HUES6 (cell line): ENCODE measurements around the gene MID2.

Experiments
- H3K27ac ChIP-seq: 2 replicates; pipeline ENCODE4 v1.7.0; 2013; ENCODE audit warnings: low read depth, mild to moderate bottlenecking, low read length, inconsistent platforms
- H3K27me3 ChIP-seq: 2 replicates; pipeline ENCODE4 v1.6.1; 2013; ENCODE audit warnings: low read length; ENCODE audit not compliant: control insufficient read depth, insufficient read depth
- H3K36me3 ChIP-seq: 2 replicates; pipeline ENCODE4 v1.6.1; 2013; ENCODE audit warnings: low read length; ENCODE audit not compliant: control insufficient read depth, insufficient read depth
- H3K4me1 ChIP-seq: 2 replicates; pipeline ENCODE4 v1.6.1; 2013; ENCODE audit warnings: low read length; ENCODE audit not compliant: control insufficient read depth, insufficient read depth
- H3K4me3 ChIP-seq: 2 replicates; pipeline ENCODE4 v1.5.1; 2013; ENCODE audit warnings: low read depth, low read length
- H3K9ac ChIP-seq: one replicate; pipeline ENCODE4 v1.6.1; 2013; ENCODE audit warnings: mild to moderate bottlenecking, low read length
- H3K9me3 ChIP-seq: 2 replicates; pipeline ENCODE4 v1.6.1; 2013; ENCODE audit warnings: low read depth, low read length; ENCODE audit not compliant: control insufficient read depth, insufficient read depth

Gene MID2

GRCh38 chrX:107878106-107878505, 52.4 kb downstream of the MID2 start:
- no peak overlapping the region for H3K9ac ChIP-seq
- H3K4me1 ChIP-seq: no peaks in the 10 kb centered on the region
- no peak overlapping the region for H3K27ac ChIP-seq
- no peaks in the 10 kb centered on the region for H3K36me3 ChIP-seq
- H3K9me3 ChIP-seq: 0 out of 2 replicates have a peak, but pooled peaks cover 3% of the 10 kb centered on the region
- H3K27me3 ChIP-seq: peaks cover 3% of the 10 kb centered on the region; the same call in 1 of the 2 replicates
- H3K4me3 ChIP-seq: no peak overlapping the region

GRCh38 chrX:107880054-107880610, 54.5 kb downstream of the MID2 start:
- Histone ChIP-seq H3K9me3 (0 out of 2 replicates have a peak, but pooled peaks cover 3% of the 10 kb centered on the region), H3K9ac (no peak overlapping the region), H3K4me1 (no peaks in the 10 kb centered on the region), H3K27me3 (no peaks in the 10 kb centered on the region; the same call in 1 of the 2 replicates), H3K27ac (no peak overlapping the region), H3K4me3 (no peak overlapping the region), H3K36me3 (no peaks in the 10 kb centered on the region)

GRCh38 chrX:107894038-107894437, 68.4 kb downstream of the MID2 start:
- Histone ChIP-seq H3K9me3 (peaks cover 26% of the 10 kb centered on the region), H3K36me3 (no peaks in the 10 kb centered on the region), H3K4me3 (no peak overlapping the region), H3K27me3 (0 out of 2 replicates have a peak, but pooled peaks cover 2% of the 10 kb centered on the region), H3K9ac (no peak overlapping the region), H3K4me1 (peaks cover 8% of the 10 kb centered on the region; the same call in 1 of the 2 replicates), H3K27ac (no peak overlapping the region)

GRCh38 chrX:107902721-107903120, 77.1 kb downstream of the MID2 start:
- H3K4me1 ChIP-seq: peaks cover 22% of the 10 kb centered on the region; the same call in 1 of the 2 replicates

GRCh38 chrX:107905366-107905765, 79.7 kb downstream of the MID2 start:
- H3K27me3 ChIP-seq: peaks cover 3% of the 10 kb centered on the region; the same call in 1 of the 2 replicates
- H3K4me3 ChIP-seq: no peak overlapping the region
- no peaks in the 10 kb centered on the region for H3K9me3 ChIP-seq
- no peak overlapping the region for H3K9ac ChIP-seq
- H3K27ac ChIP-seq: no peak overlapping the region
- no peaks in the 10 kb centered on the region for H3K36me3 ChIP-seq
- peaks cover 6% of the 10 kb centered on the region; the same call in 1 of the 2 replicates for H3K4me1 ChIP-seq

More at GRCh38 chrX:107902721-107903120, 77.1 kb downstream of the MID2 start:
- Histone ChIP-seq H3K27me3 (peaks cover 5% of the 10 kb centered on the region; the same call in 1 of the 2 replicates), H3K9me3 (no peaks in the 10 kb centered on the region), H3K4me3 (no peak overlapping the region), H3K27ac (no peak overlapping the region), H3K9ac (no peak overlapping the region), H3K36me3 (no peaks in the 10 kb centered on the region)

GRCh38 chrX:107924136-107924746, 98.6 kb downstream of the MID2 start:
- H3K9me3 ChIP-seq: no peaks in the 10 kb centered on the region
- H3K4me3 ChIP-seq: no peak overlapping the region
- no peak overlapping the region for H3K27ac ChIP-seq
- no peaks in the 10 kb centered on the region for H3K36me3 ChIP-seq
- no peak overlapping the region for H3K9ac ChIP-seq
- peaks cover 6% of the 10 kb centered on the region; the same call in 1 of the 2 replicates for H3K27me3 ChIP-seq
- peaks cover 6% of the 10 kb centered on the region for H3K4me1 ChIP-seq

- Histone ChIP-seq H3K4me3 (no peak overlapping the region), H3K9ac (no peak overlapping the region), H3K9me3 (no peaks in the 10 kb centered on the region), H3K4me1 (peaks cover 7% of the 10 kb centered on the region), H3K36me3 (peaks cover 8% of the 10 kb centered on the region; the same call in 1 of the 2 replicates), H3K27me3 (peaks cover 6% of the 10 kb centered on the region; the same call in 1 of the 2 replicates), H3K27ac (no peak overlapping the region)
These were observed 108.6 kb downstream of the MID2 start for GRCh38 chrX:107934262-107934661.

- no peak overlapping the region for H3K27ac ChIP-seq
- peaks cover 2% of the 10 kb centered on the region; the same call in 1 of the 2 replicates for H3K27me3 ChIP-seq
- H3K4me3 ChIP-seq: peak overlapping the region; percentile 63
- peaks cover 9% of the 10 kb centered on the region for H3K4me1 ChIP-seq
- H3K36me3 ChIP-seq: peaks cover 16% of the 10 kb centered on the region; the same call in 1 of the 2 replicates
- no peak overlapping the region for H3K9ac ChIP-seq
- H3K9me3 ChIP-seq: no peaks in the 10 kb centered on the region
These were observed 109.5 kb downstream of the MID2 start for GRCh38 chrX:107935200-107935599.

GRCh38 chrX:107935664-107936433, 110.2 kb downstream of the MID2 start:
- H3K4me1 ChIP-seq: peaks cover 9% of the 10 kb centered on the region
- H3K9me3 ChIP-seq: no peaks in the 10 kb centered on the region
- H3K9ac ChIP-seq: peak overlapping the region; percentile 20
- H3K27me3 ChIP-seq: peaks cover 2% of the 10 kb centered on the region; the same call in 1 of the 2 replicates
- peaks cover 17% of the 10 kb centered on the region; the same call in 1 of the 2 replicates for H3K36me3 ChIP-seq
- no peak overlapping the region for H3K27ac ChIP-seq
- H3K4me3 ChIP-seq: peak overlapping the region; percentile 63

- H3K4me1 ChIP-seq: peaks cover 9% of the 10 kb centered on the region
- peaks cover 2% of the 10 kb centered on the region; the same call in 1 of the 2 replicates for H3K27me3 ChIP-seq
- H3K4me3 ChIP-seq: peak overlapping the region; percentile 63
- no peak overlapping the region for H3K27ac ChIP-seq
- peaks cover 17% of the 10 kb centered on the region; the same call in 1 of the 2 replicates for H3K36me3 ChIP-seq
- no peaks in the 10 kb centered on the region for H3K9me3 ChIP-seq
- no peak overlapping the region for H3K9ac ChIP-seq
These were observed 110.7 kb downstream of the MID2 start for GRCh38 chrX:107936434-107936730.

- H3K36me3 ChIP-seq: peaks cover 21% of the 10 kb centered on the region; the same call in 1 of the 2 replicates
- H3K27ac ChIP-seq: no peak overlapping the region
- peaks cover 9% of the 10 kb centered on the region for H3K4me1 ChIP-seq
- no peaks in the 10 kb centered on the region; the same call in 1 of the 2 replicates for H3K27me3 ChIP-seq
- H3K9ac ChIP-seq: no peak overlapping the region
- H3K4me3 ChIP-seq: no peak overlapping the region
- no peaks in the 10 kb centered on the region for H3K9me3 ChIP-seq
These were observed 114.4 kb downstream of the MID2 start for GRCh38 chrX:107940095-107940494.
